DOHH2 (cell line): ENCODE results near the gene TREX2.

Experiments
- H3F3A ChIP-seq: fragments of 200-600 bp; sonication (generic), shearing (Covaris generic); 2 replicates; pipeline ENCODE4 v1.6.0; 2016; ENCODE audit warnings: antibody characterized with exemption, mild to moderate bottlenecking; ENCODE audit not compliant: control insufficient read depth, insufficient read depth
- H3K27ac ChIP-seq: fragments of 200-600 bp; sonication (generic); 2 replicates; pipeline ENCODE4 v1.5.1; 2014; ENCODE audit warnings: low read depth, mild to moderate bottlenecking, low read length, moderate library complexity
- H3K27me3 ChIP-seq: fragments of 200-600 bp; sonication (generic); 2 replicates; pipeline ENCODE4 v1.6.1; 2014; ENCODE audit warnings: mild to moderate bottlenecking, low read length, mixed read lengths; ENCODE audit not compliant: control insufficient read depth
- H3K36me3 ChIP-seq: fragments of 200-600 bp; sonication (generic); 2 replicates; pipeline ENCODE4 v1.6.1; 2014; ENCODE audit warnings: mild to moderate bottlenecking, low read length, moderate library complexity, mixed read lengths; ENCODE audit not compliant: control insufficient read depth
- H3K4me1 ChIP-seq: fragments of 200-600 bp; sonication (generic); 2 replicates; pipeline ENCODE4 v1.6.1; 2014; ENCODE audit warnings: mild to moderate bottlenecking, low read length, mixed read lengths; ENCODE audit not compliant: control insufficient read depth
- H3K4me2 ChIP-seq: fragments of 200-600 bp; sonication (generic); 2 replicates; pipeline ENCODE4 v1.6.0; 2014; ENCODE audit warnings: mild to moderate bottlenecking, low read length, moderate library complexity
- H3K4me3 ChIP-seq: fragments of 200-600 bp; sonication (generic); 2 replicates; pipeline ENCODE4 v1.5.1; 2014; ENCODE audit warnings: mild to moderate bottlenecking, low read length, mixed read lengths
- H3K79me2 ChIP-seq: fragments of 200-600 bp; sonication (generic); 2 replicates; pipeline ENCODE4 v1.6.1; 2014; ENCODE audit warnings: mild to moderate bottlenecking, low read length, mixed read lengths; ENCODE audit not compliant: control insufficient read depth
- H3K9me2 ChIP-seq: fragments of 200-600 bp; sonication (generic); replicated peaks from 2 replicates; pipeline ENCODE4 v1.6.1; 2014; ENCODE audit warnings: mild to moderate bottlenecking, low read length, mixed read lengths; ENCODE audit not compliant: control insufficient read depth
- H3K9me3 ChIP-seq: fragments of 200-600 bp; sonication (generic); 2 replicates; pipeline ENCODE4 v1.6.1; 2014; ENCODE audit warnings: antibody characterized with exemption, low read length, mixed read lengths; ENCODE audit not compliant: control insufficient read depth, insufficient read depth
- H4K20me1 ChIP-seq: fragments of 200-600 bp; sonication (generic); 2 replicates; pipeline ENCODE4 v1.6.0; 2014; ENCODE audit warnings: low read depth, mild to moderate bottlenecking, antibody characterized with exemption, low read length, moderate library complexity; ENCODE audit not compliant: control insufficient read depth, insufficient read depth
- CTCF ChIP-seq: fragments of 200-600 bp; sonication (generic); IDR thresholded peaks from one replicate; pipeline ENCODE4 v1.5.1; 2014; ENCODE audit warnings: antibody characterized with exemption, mild to moderate bottlenecking, low read depth, low read length; ENCODE audit not compliant: poor library complexity, severe bottlenecking
- EZH2phosphoT487 ChIP-seq: fragments of 200-600 bp; sonication (generic); IDR thresholded peaks from 2 replicates; pipeline ENCODE4 v1.6.1; 2017; ENCODE audit warnings: borderline replicate concordance, mild to moderate bottlenecking, antibody characterized with exemption, low read length, moderate library complexity, mixed read lengths

The TREX2 gene

GRCh38 chrX:153435845-153436244 lies 10.0 kb downstream of the TREX2 start:
- Histone ChIP-seq H3K27me3 (no peaks in the 10 kb centered on the region), H3K4me3 (no peak overlapping the region)
- TF ChIP-seq EZH2phosphoT487 (no peak), CTCF (no peak)

GRCh38 chrX:153434801-153435200 lies 11.1 kb downstream of the TREX2 start:
- Histone ChIP-seq H3K27me3 (no peaks in the 10 kb centered on the region), H3K4me2 (no peak overlapping the region), H3K79me2 (no peaks in the 10 kb centered on the region), H3F3A (no peaks in the 10 kb centered on the region), H3K4me3 (no peak overlapping the region), H3K36me3 (no peaks in the 10 kb centered on the region), H3K9me3 (no peaks in the 10 kb centered on the region), H3K9me2 (no peaks in the 10 kb centered on the region), H3K27ac (no peak overlapping the region), H3K4me1 (no peaks in the 10 kb centered on the region), H4K20me1 (no peaks in the 10 kb centered on the region)
- TF ChIP-seq CTCF (no peak), EZH2phosphoT487 (no peak)

More at GRCh38 chrX:153435845-153436244, 10.0 kb downstream of the TREX2 start:
- Histone ChIP-seq H3F3A (no peaks in the 10 kb centered on the region), H3K4me1 (no peaks in the 10 kb centered on the region), H3K79me2 (no peaks in the 10 kb centered on the region), H3K36me3 (no peaks in the 10 kb centered on the region), H3K27ac (no peak overlapping the region), H4K20me1 (no peaks in the 10 kb centered on the region), H3K4me2 (no peak overlapping the region), H3K9me3 (no peaks in the 10 kb centered on the region), H3K9me2 (no peaks in the 10 kb centered on the region)

DNA sequence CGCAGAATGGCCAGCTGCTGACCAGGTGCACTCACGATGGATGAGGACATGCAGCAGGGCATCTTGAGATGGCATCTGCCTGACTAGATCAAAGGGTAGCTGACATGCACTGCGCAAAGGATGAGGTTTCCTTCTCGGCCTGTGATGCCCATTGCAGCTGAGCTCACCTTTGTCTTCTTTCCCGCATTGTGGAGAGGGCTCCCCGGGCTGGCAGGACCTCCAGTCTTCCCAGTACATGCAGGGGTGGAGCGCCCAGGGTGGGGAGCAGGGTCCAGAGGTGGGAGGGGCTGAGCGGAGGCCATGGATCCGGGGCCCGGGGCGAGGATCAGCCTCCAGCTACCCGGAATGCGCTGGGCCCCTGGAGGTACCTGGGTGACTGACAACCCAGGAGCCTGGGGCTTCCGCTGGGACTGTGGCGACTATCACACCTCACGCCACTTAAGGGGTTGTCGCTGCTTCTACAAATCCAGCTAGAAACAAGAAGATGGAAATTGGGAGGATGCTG lies 12.0 kb downstream of the TREX2 start:
- H3K27ac ChIP-seq = no peak overlapping the region
- no peaks in the 10 kb centered on the region for H4K20me1 ChIP-seq
- H3K79me2 ChIP-seq = no peaks in the 10 kb centered on the region
- H3K9me3 ChIP-seq = no peaks in the 10 kb centered on the region
- no peaks in the 10 kb centered on the region for H3K9me2 ChIP-seq
- no peak overlapping the region for H3K4me3 ChIP-seq
- H3K36me3 ChIP-seq = no peaks in the 10 kb centered on the region
- no peaks in the 10 kb centered on the region for H3K27me3 ChIP-seq
- H3K4me1 ChIP-seq = no peaks in the 10 kb centered on the region
- no peak for TF ChIP-seq EZH2phosphoT487
- TF ChIP-seq CTCF = no peak
- no peaks in the 10 kb centered on the region for H3F3A ChIP-seq
- H3K4me2 ChIP-seq = no peak overlapping the region
